GM12891 (cell line): ENCODE data around the gene MAL.

Source experiments
- POLR2A ChIP-seq: IDR thresholded peaks from 2 replicates; pipeline ENCODE4 v1.6.1; 2011; ENCODE audit warnings: low read depth, low read length, control low read depth
- POLR2AphosphoS5 ChIP-seq: IDR thresholded peaks from 2 replicates; pipeline ENCODE4 v1.6.1; 2011; ENCODE audit warnings: low read depth, low read length, control low read depth

DNA sequence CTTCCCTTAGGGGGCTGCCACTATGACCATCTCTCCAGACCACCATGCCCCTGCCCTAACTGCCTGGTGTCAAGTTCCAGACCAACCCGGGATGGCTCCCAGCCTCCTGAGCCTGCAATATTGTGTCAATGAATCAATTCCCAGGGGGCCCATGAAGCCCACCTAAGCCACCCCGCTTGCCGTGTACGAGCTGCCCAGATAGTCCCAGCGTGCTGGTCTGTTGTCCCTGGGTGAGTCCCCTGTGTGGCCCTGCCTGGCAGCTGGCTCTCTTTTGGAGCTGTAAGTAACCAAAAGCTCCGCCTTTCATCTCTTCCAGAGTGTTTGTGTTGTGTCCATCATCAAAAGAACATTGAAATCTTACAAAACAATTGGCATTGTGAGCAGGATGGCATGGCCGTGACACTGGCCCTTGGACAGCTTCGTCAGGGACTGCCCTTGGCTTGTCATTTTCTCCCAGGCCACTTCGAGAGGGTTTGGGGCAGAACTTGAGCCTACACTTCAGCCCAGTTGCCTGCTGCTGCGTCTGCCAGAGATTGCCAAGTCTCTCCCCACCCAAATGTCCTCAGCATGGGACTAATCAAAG, 11.3 kb upstream of the MAL start:
- TF ChIP-seq POLR2A (no peak), POLR2AphosphoS5 (no peak)
